GM18873 (cell line): Measurements from ENCODE around the gene STAP2.
"Not testable (repeated sequence)": the region's sequence is repeated elsewhere in the genome, so short reads cannot be mapped to it uniquely, and the experiment has no call there.

Source experiments
- ATAC-seq: cut with Tn5 transposase; IDR thresholded peaks from one replicate; pipeline ENCODE4 v1.9.1; 2021; ENCODE audit warnings: mild to moderate bottlenecking, moderate library complexity, moderate number of reproducible peaks; ENCODE audit not compliant: unreplicated experiment, low FRiP score

STAP2 gene

DNA sequence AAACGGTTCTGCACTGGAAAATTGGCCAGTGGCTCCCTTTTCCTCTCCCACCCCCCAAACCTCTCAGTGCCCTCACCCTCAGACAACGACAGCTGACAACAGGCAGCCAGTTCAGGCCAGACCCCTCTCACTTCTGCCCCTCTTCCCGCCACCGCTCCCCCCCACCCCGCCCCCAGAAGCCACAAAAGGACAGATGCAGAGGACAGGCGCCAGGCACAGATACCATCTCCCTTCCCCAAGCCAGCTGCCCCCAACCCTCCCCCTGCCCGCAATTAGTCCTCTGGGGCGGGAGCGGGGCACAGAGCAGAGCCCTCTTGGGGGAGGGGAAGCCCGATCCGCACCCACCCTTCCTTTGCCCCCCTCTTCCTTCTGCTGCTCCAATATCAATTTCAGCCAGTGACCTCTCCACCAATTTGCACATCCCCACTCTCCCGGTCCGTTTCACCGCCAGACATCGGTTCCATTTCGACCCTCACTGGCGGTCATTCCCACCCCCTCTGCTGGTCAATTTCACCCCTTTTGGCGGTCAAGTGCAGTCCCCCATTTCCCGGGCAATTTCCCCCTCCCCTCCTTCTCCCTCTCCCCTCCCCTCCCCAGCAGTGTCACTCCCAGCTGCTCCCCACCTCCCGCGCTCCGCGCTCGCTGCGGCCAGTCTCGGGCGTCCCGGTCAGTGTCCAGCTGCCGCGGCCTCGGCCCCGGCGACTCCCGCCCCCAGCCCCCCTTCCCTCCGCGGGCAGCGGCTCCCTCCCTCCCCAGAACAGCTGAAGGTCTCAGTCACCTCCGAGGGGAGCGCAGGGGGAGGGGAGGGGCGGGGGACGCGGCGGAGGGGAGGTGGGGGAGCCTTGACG is 60.0 kb downstream of the STAP2 start, which contains the start of gene SHD:
SHD (plus strand) TSS at position 848 of the 848 bp plus-strand sequence. CDS start 798 bp downstream, outside the sequence.
- no peak for ATAC-seq

- no peak for ATAC-seq
These were observed 60.6 kb downstream of the STAP2 start for GRCh38 chr19:4278010-4278409.

- ATAC-seq: no peak
These were observed 61.4 kb downstream of the STAP2 start for GRCh38 chr19:4277191-4277696.

DNA sequence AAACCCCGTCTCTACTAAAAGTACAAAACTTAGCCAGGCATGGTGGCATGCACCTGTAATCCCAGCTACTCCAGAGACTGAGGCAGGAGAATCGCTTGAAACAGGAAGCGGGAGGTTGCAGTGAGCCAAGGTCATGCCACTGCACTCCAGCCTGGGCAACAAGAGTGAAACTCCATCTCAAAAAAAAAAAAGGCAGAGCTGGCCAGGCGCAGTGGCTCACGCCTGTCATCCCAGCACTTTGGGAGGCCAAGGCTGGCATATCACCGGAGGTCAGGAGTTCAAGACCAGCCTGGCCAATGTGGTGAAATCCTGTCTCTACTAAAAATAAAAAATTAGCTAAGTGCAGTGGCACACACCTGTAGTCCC is 64.3 kb downstream of the STAP2 start:
- ATAC-seq: not testable (repeated sequence)
